OCI-LY1 (cell line): ENCODE data around the gene USP7.

Source experiments
- CTCF ChIP-seq: fragments of 200-600 bp; sonication (generic), shearing (Covaris generic); IDR thresholded peaks from 2 replicates; pipeline ENCODE4 v1.5.1; 2017; ENCODE audit warnings: mild to moderate bottlenecking, antibody characterized with exemption, low read length, moderate library complexity, mixed read lengths
- EZH2 ChIP-seq: fragments of 200-600 bp; sonication (generic), shearing (Covaris generic); IDR thresholded peaks from 2 replicates; pipeline ENCODE4 v1.8.0; 2017; ENCODE audit warnings: borderline replicate concordance, mixed run types, mild to moderate bottlenecking, antibody characterized with exemption, low read length, moderate library complexity, mixed read lengths

DNA sequence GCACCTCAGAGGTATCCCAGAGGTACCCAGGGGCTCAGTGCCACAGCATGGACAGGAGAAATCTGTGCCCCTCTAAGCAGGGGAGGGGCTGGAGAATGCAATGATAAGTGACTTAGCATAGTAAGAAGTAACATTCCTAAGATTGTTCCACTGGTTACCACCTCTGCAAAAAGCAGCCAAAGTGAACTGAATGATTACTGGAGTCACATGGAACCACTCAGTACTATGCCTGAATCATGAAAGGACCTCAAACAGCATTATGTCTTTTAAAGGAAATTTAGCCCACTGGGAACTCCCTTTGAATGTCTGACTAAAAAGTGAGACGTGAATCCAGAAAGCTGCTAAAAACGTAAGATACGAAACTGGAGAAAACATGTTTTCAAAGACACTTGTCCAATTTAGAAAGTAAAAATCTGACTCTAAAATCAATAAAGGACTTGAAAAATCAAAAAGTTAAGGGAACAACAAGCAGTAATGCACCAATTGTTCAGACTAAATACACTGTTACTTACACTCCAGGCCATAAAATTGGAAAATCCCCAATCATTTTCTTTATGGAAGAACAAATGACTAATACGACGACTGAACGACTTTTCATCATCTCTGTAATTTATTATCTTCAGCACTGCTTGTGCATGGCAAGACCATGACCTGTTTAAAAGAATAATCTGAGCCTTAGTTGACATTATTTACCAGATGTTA, 42.9 kb downstream of the USP7 start:
- TF ChIP-seq CTCF (no peak), EZH2 (no peak)
